ENCODE data around the gene GLIS1. TPM values are rescaled to one million over a fixed set of nuclear protein-coding genes. Genes with fewer than 3 reads are reported as not detected.

GLIS1 gene
- total and polyA plus RNA-seq, 7 donors, result 0.03 to 0.40 (median 0.15) TPM

GRCh38 chr1:53622531-53622930 lies 116.4 kb downstream of the GLIS1 start:
- 80 to 87% (median 82%) methylated on average over 5 of the region's 5 CpGs for WGBS, 3 donors

GRCh38 chr1:53621144-53621543 lies 117.8 kb downstream of the GLIS1 start:
- Histone ChIP-seq H3K4me1 (no peaks in the 10 kb centered on the region), H3K9me3 (no peaks in the 10 kb centered on the region), H3K36me3 (ENCODE audit: insufficient read depth in 1 of 2, low read depth in 1 of 2) (no peaks in the 10 kb centered on the region), H3K27me3 (ENCODE audit: insufficient read depth in 3 of 3, low read length in 2 of 3) (no peaks in the 10 kb centered on the region), H3K27ac (no peak overlapping the region), H3K4me3 (no peak overlapping the region)
- intact Hi-C loops (cut with DNase I), result no loop called here
- TF ChIP-seq CTCF (IDR thresholded peaks at IDR 0.05), result no peak
- DNase-seq (no peak), ATAC-seq (no peak)
- 55 to 57% (median 56%) methylated on average over 4 of the region's 4 CpGs for WGBS, 3 donors

More at GRCh38 chr1:53622531-53622930, 116.4 kb downstream of the GLIS1 start:
- Histone ChIP-seq H3K36me3 (ENCODE audit: insufficient read depth in 1 of 2, low read depth in 1 of 2) (no peaks in the 10 kb centered on the region), H3K4me1 (no peaks in the 10 kb centered on the region), H3K4me3 (no peak overlapping the region), H3K27me3 (ENCODE audit: insufficient read depth in 3 of 3, low read length in 2 of 3) (no peaks in the 10 kb centered on the region), H3K9me3 (no peaks in the 10 kb centered on the region), H3K27ac (no peak overlapping the region)
- intact Hi-C loops (cut with DNase I), result no loop called here
- no peak for ATAC-seq
- DNase-seq, result no peak
- no peak for TF ChIP-seq CTCF (IDR thresholded peaks at IDR 0.05)

- Histone ChIP-seq H3K36me3 (ENCODE audit: insufficient read depth in 1 of 2, low read depth in 1 of 2) (no peaks in the 10 kb centered on the region), H3K27ac (no peak overlapping the region), H3K27me3 (ENCODE audit: insufficient read depth in 3 of 3, low read length in 2 of 3) (no peaks in the 10 kb centered on the region), H3K4me3 (no peak overlapping the region), H3K9me3 (no peaks in the 10 kb centered on the region), H3K4me1 (no peaks in the 10 kb centered on the region)
- intact Hi-C loops (cut with DNase I), result no loop called here
- DNase-seq (no peak), ATAC-seq (no peak)
- 45 to 50% (median 49%) methylated on average over 22 of the region's 22 CpGs for WGBS, 3 donors
- TF ChIP-seq CTCF (IDR thresholded peaks at IDR 0.05), result no peak
Observed at GRCh38 chr1:53620061-53620855, 118.7 kb downstream of the GLIS1 start.

GRCh38 chr1:53619367-53620060 lies 119.5 kb downstream of the GLIS1 start:
- Histone ChIP-seq H3K4me3 (no peak overlapping the region), H3K27ac (no peak overlapping the region), H3K9me3 (no peaks in the 10 kb centered on the region), H3K4me1 (no peaks in the 10 kb centered on the region), H3K27me3 (ENCODE audit: insufficient read depth in 3 of 3, low read length in 2 of 3) (no peaks in the 10 kb centered on the region), H3K36me3 (ENCODE audit: insufficient read depth in 1 of 2, low read depth in 1 of 2) (no peaks in the 10 kb centered on the region)
- ATAC-seq, result no peak
- 91 to 99% (median 93%) methylated on average over 7 of the region's 7 CpGs for WGBS, 3 donors
- DNase-seq, result no peak
- intact Hi-C loops (cut with DNase I), result no loop called here
- no peak for TF ChIP-seq CTCF (IDR thresholded peaks at IDR 0.05)
